GM19372 (cell line): ENCODE data around the gene GRHL1.
A peak's percentile ranks its signal among the peaks of the same experiment; 100 is the strongest.
"Not testable (repeated sequence)": the region's sequence is repeated elsewhere in the genome, so short reads cannot be mapped to it uniquely, and the experiment has no call there.

ENCODE experiments used
- ATAC-seq: cut with Tn5 transposase; IDR thresholded peaks from one replicate; pipeline ENCODE4 v1.9.1; 2021; ENCODE audit warnings: mild to moderate bottlenecking, low read depth, moderate library complexity; ENCODE audit not compliant: unreplicated experiment

GRHL1 gene, protein sequence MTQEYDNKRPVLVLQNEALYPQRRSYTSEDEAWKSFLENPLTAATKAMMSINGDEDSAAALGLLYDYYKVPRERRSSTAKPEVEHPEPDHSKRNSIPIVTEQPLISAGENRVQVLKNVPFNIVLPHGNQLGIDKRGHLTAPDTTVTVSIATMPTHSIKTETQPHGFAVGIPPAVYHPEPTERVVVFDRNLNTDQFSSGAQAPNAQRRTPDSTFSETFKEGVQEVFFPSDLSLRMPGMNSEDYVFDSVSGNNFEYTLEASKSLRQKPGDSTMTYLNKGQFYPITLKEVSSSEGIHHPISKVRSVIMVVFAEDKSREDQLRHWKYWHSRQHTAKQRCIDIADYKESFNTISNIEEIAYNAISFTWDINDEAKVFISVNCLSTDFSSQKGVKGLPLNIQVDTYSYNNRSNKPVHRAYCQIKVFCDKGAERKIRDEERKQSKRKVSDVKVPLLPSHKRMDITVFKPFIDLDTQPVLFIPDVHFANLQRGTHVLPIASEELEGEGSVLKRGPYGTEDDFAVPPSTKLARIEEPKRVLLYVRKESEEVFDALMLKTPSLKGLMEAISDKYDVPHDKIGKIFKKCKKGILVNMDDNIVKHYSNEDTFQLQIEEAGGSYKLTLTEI

GRCh38 chr2:9951522-9952285, at the start of gene GRHL1:
TSS of gene GRHL1 (plus strand) at chr2:9951693. CDS start at chr2:9951834, 141 bp downstream.
- peak; percentile 96 for ATAC-seq

- no peak for ATAC-seq
Measured at GRCh38 chr2:9905413-9905812, 46.1 kb upstream of the GRHL1 start.

GRCh38 chr2:9907402-9907801, 44.1 kb upstream of the GRHL1 start:
- ATAC-seq = no peak

DNA sequence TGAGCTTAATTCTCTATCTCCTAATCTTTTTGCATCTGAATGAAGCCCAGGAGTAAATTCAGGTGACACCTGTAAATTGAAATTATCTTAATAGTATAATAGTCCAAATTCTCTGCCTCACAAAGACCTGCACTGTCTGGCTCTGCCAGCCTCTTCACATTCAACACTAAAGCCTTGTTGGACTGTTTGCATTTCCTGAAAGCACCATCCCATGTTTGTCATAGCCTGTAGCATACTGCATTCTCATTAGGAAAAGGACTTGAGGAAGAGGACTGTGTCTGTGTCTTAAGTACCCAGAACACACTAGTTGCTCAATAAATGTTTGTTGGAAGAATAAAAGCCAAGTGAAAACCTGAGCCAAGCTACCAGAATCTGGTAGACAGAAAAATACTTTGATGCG, 42.9 kb upstream of the GRHL1 start:
- ATAC-seq = no peak

GRCh38 chr2:9909106-9909505, 42.4 kb upstream of the GRHL1 start:
- ATAC-seq = no peak

DNA sequence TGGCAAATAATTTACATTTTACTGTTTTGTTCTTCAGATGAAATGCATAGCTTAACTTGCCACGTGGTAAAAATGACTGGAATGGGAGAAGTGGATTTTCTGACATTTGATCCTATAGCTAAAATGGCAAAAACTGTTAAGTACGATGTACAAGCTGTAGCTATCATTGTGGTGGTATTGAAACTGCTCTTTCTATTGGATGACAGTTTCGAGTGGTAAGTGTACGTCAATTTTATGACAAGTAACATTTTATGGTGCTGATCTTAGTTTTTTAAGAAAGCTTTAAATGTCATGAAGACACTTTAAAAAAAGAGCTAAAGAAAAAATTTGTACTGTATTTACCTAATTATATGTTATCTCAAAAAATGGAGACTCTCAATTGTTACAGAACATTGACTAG, 40.8 kb upstream of the GRHL1 start:
- ATAC-seq = no peak

DNA sequence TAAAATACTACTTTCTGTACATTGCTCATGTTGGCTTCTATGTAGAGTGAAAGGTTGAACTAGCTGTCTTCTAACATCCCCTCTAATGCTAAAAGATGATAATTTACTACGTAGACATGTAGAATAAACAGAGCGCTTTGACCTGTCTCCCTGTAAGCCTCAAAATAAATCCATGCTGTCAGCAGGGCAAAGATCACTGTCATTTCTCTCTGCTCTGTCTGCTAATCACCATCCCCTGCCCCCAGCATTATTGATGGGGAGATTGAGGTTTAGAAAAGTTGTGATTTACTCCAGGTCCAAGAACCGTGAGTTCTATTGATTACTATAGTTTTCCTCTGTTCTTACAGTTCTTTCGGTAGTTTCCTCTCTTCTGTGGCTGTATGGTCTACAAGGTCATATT, 39.0 kb upstream of the GRHL1 start:
- no peak for ATAC-seq

- ATAC-seq = peak; percentile 89
Measured at GRCh38 chr2:9914384-9915065, 37.0 kb upstream of the GRHL1 start.

DNA sequence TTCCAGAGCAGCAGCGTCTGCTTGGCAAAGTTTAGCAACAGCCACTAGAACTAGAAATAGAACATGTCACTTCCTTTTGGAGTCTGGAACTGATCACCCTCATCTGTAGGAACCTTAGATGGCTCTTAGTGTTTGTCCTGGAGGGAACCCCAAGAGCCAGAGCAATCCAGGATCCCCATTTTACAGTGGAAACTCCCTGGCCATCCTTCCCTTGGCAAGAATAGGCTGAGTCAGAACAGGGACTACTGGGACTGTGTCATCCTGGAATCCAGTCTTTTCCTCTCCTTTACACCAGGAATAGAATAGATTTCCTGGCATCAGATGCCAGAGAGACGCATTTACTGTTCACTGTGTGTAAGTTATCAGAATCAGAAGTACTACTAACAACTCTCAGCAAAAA, 33.2 kb upstream of the GRHL1 start:
- no peak for ATAC-seq

GRCh38 chr2:9919512-9919911, 32.0 kb upstream of the GRHL1 start:
- ATAC-seq = no peak

- not testable (repeated sequence) for ATAC-seq
Measured at GRCh38 chr2:9927020-9927419, 24.5 kb upstream of the GRHL1 start.

DNA sequence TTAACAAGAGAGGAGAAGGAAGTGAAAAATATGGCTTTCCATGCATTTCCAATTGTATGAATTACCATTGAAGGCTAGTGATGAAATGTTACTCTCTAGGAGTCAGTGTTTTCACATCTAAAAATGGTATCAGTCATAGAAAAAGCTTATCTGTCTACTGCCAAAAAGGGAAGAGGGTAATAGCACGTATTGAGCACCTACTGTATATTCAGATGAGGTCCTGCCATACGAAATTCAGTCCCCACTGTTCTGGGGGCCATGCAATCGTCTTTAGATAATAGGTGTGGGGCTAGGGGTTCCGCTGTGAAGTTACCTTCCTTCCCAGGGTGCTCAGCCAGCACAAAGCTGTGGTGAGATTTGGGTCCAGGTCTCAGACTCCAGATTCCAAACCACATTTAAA, 14.2 kb upstream of the GRHL1 start:
- no peak for ATAC-seq

- no peak for ATAC-seq
Measured at GRCh38 chr2:9937968-9938367, 13.5 kb upstream of the GRHL1 start.

DNA sequence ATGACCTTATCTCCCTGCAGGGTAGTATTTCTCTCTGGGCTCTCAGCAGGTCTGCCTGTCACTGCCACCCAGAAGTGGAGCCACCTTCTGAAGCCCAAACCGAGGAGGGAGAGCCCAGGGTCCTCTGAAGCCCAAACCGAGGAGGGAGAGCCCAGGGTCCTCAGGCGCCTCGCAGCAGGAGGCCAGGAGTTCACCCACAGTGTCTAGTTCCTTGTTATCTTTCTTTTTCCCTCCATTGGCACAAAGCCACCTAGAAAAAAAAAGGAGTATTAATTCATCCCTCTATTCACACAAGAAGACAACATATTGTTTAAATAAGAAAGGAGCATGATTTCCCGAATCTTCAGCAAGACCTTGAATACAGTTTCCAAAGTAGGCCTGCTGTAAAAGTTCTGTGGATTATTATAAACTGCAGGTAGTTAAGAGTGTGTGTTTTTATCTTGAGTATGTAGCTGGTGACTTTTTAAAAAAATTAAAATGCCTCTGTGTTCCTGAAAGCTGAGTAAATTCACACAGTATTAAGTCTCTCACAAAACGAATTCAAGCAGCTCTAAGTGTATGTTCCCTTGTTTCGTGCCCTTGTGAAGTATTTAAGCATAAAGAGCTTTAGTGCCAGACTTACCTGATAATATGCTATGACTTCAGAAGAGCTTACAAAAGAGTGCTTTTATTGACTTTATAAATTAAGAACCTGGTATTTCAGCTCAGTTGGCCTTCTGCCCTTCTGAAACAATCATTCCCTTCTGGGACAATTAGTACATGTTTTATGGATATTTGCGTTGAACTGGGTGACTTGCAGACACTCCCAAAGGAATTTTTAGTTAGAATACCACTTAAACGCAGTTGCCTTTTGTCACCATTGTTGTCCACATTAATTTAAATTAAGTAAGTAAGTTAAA, 11.7 kb upstream of the GRHL1 start:
- ATAC-seq = no peak

DNA sequence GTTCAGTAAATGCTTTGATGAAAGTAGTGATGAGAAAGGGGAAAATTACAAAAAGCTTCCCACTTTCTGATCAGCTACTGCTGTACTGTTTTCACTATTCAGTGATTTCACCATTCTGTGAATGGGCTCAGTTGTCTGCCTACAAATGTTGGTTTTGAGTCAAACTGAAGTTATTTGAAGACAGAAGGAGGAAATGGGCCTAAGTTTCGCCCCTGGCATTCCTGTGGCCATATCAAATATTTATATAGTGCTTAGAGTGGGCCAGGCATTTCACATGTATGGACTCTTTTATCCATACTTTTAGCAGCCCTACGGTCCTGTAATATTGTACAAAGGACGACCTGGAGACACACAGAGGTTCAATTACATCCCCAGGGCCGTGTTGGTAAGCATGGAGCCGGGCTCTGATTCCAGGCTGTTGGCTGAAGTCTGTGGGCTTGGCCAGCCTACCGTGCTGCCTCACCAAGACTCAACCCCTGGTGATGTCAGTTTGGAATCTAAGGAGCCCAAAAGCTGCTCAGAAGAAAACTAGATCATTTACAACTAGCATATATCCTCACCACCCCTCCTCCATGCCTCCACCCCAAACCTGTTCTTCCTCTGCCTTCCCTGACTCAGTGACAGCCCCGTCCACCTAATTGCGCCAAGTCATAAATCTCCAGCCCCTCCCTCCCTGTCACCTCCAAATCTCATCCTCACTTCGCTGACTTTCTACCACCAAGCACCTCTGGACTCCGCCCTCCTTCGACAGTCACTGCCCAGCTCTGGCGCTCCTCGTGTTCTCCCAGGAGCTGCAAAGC, 10.1 kb upstream of the GRHL1 start:
- ATAC-seq = no peak

DNA sequence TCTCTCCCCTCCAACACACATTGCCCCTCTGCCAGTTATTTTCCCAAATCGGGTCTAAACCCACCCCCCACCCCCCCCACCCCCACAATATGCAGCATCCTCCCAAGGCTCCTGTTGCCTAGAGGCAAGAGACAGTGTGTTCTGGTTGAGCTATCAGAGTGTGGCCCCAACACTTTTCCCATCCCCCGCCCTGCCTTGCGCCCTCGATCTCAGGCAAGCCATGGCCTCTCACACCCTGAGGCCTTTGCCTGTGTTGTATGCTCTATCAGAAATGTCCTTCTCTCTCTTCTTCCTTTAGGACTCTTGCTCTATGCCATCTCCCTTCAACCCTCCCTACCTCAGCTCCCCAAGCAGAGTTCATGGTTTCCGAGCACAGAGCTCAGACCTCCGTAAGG, 9.5 kb upstream of the GRHL1 start:
- ATAC-seq = no peak

DNA sequence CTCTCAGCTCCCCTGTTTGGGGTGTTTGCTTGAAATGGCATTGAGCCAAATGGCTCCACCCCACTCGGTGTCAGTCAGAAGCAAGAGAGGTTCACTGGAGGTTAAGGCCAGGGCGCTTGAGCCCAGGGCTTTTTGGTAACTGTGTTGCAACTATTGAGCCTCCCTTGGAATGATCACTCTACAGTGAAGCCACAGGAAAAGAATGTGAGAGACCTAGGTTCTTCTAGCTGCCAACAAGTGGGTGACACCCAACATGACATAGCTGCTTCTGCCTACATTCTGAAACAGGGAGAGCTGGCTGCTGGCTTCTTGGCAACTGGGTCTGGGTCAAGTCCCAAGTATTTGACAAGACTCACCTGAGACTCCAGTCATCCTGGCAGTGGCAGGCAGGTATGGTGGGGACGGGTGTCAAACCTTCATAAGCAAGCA, 7.1 kb upstream of the GRHL1 start:
- ATAC-seq = no peak

GRCh38 chr2:9945596-9945995, 5.9 kb upstream of the GRHL1 start:
- no peak for ATAC-seq

DNA sequence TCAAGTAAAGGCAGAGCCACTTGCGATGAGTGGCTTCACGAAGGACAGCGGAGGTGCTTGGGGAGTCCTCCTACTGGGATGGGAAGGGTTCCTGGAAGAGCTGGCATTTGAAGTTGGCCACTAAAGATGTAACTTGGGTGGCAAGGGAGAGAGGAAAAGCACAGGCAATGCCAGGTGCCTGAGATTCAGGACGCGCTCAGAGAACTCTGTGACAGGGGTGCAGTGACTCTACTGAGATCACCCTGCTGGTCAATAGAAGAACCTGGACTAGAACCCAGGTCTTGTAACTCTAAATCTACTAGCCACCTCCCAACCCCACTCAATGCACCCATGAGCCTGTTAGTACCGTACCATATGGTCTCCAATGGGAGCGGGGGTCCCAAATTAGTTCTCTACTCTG, 5.4 kb upstream of the GRHL1 start:
- ATAC-seq = no peak
